Posterior cingulate gyrus (tissue), 11 donors: Measurements from ENCODE around the gene NENF.
A peak's percentile ranks its signal among the peaks of the same experiment; 100 is the strongest.
"Not testable (repeated sequence)": the region's sequence is repeated elsewhere in the genome, so short reads cannot be mapped to it uniquely, and the experiment has no call there.

Experiments used
- DNase-seq, 10 donors: peaks; one replicate each; pipeline versions ENCODE4 v3.0.0 to v3.0.0-alpha.2; 2020 to 2021; ENCODE audit warnings: mixed read lengths in 3 of 10
- intact Hi-C: fragments of 100-400 bp; cut with DNase I; formaldehyde crosslinking; loops from one replicate; pipeline ENCODE4 v1.15.1; 2023

Gene NENF

DNA sequence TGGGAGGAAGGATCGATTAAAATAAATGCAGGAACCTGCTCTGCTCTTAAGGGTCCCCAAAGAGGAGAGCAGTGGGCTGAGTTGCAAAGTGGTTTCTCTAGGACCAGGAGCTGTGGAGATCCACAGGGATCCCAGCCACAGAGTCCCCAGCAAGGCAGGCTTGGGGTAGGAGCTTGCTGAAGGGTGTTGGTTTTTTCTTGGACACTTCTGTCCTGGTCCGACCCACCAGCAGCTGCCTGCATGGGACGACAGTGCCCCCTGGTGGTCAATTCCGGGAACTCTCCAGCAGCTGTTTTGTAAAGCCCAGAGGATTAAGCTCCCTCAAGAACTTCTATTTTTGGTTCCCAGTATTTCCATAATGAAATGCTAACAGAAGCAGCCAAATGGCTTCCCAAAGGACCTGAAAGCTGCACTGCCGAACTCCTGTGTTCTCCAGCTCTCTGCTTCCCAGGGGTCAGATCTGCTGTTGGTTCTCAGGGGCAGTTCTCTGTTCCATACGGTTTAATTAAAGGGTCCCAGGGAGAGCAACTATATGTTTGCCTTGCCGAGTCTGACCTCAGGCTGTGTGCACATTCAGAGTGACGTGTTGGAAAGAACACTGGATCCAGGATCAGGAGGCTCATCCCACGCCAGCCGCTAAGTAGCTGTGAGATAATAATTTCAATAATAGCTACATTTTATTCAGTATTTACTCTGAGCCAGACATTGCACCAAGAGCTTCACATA lies 23.2 kb downstream of the NENF start:
- intact Hi-C loops = loop anchor here (1.0 to 5.0 kb wide), 5 partner anchors 89 to 775 kb away; no protein-coding TSS in a partner anchor
- DNase-seq = peak; percentile 88 to 99 (median 97)

DNA sequence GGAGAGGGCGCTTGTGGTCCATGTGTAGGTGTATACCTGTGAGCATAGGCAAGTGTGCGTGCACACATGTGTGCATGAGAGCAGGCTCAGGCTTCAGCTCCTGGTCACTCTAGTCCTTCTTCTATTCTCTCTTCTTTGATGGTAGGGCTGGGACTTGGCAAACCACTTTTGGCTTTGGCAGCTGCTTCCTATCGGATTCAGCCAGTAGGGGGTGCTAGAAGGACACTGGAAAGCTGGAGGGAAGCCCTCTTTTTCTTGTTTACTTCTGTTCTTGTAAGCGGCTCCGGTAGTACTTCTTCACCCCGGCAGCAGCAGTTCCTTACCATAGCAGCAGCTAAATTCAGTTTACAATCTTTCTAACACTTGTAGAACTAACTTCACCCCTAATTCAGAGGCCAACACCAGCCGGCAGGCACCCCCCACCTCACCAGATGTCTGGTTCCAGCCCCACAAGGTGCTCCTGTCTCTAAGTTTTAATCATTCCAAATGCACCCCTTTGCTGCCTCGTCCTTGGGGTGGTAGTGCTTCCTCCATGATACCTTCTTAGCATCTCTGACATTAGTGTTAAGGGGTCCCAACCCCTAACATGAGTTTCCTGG lies 25.1 kb downstream of the NENF start:
- intact Hi-C loops = loop anchor here (2.0 to 5.0 kb wide), 4 partner anchors 91 to 777 kb away; no protein-coding TSS in a partner anchor
- peak in 3 of 10 donors; percentile 33 to 87 (median 39) for DNase-seq

DNA sequence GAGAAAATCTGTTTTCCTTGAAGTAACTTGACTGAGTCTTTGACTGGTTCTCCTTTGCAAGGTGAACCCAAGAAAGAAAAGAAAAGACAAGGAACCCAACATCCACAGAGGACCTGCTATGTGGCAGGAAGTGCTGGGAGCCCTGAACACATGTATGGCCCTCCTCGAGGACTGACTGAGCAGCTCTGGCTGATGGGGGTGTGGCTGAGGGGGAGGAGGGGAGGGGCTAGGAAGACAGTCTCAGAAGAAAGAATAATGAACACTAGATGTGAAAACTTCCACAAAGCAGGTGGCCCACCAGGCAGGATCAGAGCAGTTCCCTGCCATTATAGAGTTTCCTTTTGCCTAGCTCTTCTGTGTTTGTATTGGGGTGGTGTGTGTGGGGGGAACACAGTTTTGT lies 26.1 kb downstream of the NENF start:
- intact Hi-C loops = loop anchor here (5.0 kb wide), 2 partner anchors 92 to 323 kb away; no protein-coding TSS in a partner anchor
- DNase-seq = peak in 1 of 10 donors; percentile 50

DNA sequence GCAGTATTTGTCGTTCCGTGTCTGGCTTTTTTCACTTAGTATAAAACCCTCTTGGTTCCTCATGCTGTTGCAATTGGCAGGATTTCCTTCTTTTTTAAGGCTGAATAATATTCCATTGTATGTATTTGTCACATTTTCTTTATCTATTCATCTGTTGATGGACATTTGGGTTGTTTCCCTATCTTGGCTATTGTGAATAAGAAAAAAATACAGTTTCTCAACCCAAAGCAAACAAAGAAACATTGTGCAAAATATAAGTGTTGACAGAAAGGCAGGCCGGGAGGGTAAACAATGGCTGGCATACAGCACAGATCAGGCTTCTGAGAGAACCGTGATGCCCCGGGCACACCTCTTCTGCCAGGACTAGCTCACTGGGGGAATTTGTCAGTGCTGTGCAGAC lies 26.9 kb downstream of the NENF start:
- DNase-seq = peak in 7 of 10 donors; percentile 39 to 93 (median 57)
- intact Hi-C loops = loop anchor here (5.0 kb wide), 2 partner anchors 92 to 323 kb away; no protein-coding TSS in a partner anchor

DNA sequence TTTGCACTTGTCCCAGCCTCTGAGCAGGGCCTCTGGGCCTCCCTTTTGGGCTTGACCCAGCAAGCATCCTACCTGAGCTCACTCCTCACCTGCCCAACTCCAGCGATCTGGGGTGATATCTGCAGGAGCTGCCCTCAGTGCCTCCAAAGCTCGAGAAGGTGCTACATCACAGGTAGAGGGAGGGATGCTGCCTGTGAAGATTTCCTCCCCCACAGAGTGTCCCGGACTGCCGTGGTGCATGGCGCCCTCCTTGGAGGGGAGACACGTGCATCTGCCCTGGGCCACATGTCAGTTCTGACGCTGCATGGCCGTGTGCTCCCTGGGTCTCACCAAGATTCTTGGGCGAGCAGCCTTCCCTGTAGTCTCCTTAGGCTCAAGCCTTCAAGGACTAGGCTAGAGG lies 27.7 kb downstream of the NENF start:
- intact Hi-C loops = no loop called here
- peak in 1 of 10 donors; percentile 65 for DNase-seq

DNA sequence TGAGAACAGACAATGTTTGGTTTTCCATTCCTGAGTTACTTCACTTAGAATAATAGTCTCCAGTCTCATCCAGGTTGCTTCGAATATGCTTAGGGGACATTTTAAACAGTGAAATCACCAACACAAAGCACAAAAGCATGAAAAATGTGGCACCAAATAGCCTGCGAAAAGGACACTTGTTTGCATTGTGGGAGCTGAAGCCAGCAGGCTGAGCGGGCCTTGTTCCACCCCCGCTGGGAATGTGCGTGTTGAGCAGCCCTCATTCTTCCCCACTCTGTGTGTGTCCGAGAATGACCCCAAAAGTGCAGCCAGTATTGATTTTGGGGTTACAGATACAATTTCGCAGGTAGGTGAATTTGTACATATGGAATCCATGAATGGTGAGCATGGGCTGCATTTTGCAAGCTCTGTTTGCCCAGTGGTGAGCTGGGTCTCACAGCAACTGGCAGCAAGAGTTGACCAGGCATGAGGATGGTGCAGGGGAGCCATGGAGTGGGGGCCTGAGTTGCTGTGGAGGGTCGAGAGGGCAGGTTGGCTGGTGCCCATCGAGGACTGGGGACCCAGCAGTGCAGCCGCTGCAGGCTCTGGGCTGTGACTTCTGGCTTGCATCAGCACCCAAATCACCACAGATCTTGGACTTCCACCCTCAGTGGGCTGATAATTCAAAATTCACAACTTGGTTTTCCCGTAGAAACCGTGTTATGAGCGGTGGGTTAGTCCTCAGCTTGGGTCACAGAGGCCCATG lies 29.4 kb downstream of the NENF start:
- intact Hi-C loops = no loop called here
- peak in 2 of 10 donors; percentile 57 to 89 for DNase-seq

DNA sequence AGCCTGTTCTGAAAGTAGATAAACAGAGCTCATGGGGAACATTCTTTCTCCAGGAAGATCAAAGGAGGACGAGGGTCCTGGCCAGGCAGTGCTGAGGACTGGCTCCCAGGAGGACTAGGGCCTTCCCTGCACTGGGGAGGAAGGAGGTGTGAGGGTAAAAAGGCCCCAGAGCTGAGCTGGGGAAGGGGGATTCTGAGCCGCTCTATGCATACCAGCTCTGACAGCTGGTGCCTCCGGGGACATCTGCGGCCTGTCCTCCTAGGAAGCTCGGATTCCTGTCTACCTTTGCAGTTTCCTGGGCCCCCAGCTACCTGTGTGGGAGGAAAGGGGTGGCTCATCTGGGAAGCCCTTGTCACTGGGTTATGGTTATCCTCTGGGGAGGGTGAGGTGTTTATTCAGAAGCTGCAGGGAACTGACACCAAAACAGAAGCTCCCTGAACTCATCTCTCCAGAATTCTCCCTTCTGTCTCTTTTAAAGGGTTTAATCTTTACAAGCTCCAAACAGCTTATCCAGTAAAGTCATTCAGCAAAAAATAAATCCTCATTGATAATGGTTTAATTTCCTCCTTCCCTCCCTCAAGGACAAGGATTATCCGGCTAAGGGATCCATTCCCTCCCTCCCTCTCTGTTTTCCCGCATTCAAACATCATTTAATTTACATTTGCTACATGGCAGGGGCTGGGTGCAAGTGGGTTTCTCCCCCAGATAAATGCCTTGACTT lies 31.0 kb downstream of the NENF start:
- intact Hi-C loops = no loop called here
- DNase-seq = no peak

DNA sequence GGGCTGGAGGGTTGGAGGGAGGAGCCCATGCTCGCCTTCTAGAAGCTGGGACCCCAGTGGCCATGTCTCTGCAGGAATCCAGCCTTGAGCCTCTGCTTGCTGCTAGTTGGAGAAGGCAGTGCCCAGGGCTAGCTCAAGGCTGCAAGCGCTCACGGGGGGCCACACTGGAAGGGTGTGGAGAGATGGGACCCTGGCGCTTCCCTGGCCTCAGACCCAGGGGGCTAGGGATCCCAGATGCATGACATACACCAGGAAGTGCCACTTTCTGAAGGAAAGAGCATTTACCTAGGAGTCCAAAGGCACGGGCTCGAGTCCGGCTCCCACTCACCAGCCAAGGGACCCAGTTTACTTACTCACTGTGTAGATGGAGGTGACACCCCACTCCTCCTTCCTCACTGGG lies 32.6 kb downstream of the NENF start:
- DNase-seq = peak in 1 of 10 donors; percentile 45
- intact Hi-C loops = no loop called here

DNA sequence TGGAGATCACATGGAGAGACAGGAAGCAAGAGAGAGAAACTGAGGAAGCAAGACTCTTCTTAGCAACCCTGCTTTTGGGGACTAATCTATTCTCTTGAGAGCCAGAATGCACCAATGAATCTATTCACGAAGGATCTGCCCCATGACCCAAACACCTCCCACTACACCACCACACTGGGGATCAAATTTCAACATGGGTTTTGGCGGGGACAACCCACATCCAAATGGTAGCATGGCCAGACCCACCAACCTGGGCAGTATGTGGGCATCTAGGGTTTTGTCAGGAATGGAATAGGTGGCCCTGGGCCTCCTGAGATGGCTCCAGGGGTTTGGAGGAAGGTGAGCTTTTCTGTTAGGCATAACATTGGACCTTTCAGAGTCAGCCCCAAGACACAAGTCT lies 33.7 kb downstream of the NENF start:
- intact Hi-C loops = no loop called here
- no peak for DNase-seq

DNA sequence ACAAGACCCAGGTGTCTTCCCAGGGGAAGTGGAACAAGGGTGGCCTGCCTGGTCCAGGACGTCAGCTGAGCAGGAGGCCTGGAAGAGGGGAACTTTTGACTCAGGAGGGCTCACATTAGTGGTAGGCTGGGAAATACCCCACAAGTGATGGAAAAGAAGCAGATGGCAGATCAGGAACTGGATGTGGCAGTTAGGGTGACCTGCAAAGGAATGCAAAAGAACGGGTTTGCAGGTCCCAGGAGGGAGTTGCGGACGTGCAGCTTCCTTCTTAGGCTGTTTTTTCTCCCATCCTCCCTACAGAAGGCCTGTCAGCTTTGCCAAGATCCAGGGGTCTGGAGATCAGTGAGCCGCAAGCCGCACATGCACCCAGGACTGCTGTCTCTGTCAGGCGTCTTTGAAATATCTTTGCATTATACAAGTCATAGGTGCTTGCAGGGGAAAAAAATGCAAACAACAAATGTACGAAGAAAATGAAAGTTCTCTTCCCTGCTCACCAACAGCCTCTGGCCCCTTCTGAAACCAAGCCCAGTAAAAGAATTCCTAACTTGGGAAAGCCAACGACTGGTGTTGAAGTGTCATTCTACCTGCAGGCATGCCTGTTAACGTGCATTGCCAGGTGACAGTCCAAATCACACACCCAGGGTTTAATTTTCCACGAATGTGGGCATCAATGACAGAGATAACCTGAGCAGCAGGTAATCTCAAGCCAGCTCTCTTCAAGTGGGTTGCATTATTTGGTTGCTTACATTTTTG lies 34.4 kb downstream of the NENF start:
- intact Hi-C loops = no loop called here
- DNase-seq = no peak

DNA sequence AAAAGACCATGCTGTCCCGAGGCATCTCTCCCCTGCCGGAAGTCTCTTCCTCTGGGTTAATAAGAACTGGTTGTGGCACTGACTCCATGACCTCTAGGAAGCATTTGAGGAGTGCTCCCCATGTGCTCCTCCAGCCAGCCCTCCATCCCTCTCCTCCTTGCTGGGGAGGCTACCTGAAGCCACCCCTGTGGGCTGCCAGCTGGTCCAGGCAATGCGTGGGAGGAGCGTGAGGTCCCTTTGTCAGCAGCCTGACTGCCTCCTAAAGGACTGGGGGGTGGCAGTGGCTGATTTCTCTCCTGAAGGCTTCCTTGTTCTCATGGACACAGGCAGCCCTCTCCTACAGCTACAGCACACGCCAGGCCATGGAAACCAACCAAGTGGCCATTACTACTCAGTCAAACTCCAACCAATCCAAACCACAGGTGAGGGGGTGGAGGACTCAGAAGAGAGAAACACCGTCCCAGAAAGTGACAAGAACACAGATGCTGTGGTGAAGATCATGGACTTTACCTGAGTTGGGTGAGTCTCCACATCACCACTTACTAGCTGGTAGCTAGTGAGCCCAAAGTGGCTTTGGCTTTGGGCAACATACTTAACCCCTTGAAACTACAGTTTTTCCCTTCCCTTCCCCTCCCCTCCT lies 35.2 kb downstream of the NENF start:
- intact Hi-C loops = no loop called here
- peak in 6 of 10 donors; percentile 37 to 93 (median 52) for DNase-seq

DNA sequence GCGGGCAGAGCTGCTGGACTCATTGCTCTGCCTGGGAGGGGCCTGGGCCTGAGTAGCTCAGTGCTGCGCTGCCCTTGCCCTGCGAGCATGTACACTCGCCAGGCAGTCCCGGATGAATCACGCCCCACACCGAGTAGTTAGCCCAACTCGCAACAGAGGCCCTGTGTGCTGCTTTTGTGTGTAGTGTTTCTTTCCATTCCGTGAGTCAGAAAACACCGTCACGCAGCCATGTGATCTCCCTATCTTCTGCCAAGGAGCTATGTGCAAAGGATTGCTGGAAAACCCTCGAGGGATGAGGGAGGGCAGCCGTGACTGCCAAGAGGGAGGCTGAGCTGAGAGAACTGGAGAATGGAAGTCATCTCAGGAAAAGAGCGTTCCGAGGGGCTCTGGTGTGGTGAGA lies 37.3 kb downstream of the NENF start:
- peak; percentile 75 to 97 (median 86) for DNase-seq
- intact Hi-C loops = loop anchor here (10.0 kb wide), 1 partner anchor 195 kb away; no protein-coding TSS in a partner anchor

DNA sequence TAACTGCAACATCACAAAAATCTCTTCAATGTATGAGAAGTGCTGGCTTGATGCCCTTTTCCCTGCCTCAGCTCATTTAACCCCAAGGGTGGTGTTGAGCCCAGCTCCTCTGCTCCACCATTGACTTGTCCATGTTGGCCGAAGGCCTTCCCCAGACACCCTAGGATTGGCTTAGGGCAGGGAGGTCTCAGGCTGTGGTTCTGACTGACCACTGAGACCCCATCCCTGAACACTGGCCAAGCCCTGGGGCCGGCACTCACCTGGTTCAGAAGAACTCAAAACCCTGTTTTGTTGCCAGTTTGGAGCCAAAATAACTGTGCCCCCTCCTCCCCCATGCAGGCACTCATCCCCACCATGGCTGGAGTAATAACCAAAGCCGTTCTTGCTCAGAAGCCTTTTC lies 38.6 kb downstream of the NENF start:
- peak in 1 of 10 donors; percentile 34 for DNase-seq
- intact Hi-C loops = loop anchor here (10.0 kb wide), 1 partner anchor 194 kb away; no protein-coding TSS in a partner anchor

DNA sequence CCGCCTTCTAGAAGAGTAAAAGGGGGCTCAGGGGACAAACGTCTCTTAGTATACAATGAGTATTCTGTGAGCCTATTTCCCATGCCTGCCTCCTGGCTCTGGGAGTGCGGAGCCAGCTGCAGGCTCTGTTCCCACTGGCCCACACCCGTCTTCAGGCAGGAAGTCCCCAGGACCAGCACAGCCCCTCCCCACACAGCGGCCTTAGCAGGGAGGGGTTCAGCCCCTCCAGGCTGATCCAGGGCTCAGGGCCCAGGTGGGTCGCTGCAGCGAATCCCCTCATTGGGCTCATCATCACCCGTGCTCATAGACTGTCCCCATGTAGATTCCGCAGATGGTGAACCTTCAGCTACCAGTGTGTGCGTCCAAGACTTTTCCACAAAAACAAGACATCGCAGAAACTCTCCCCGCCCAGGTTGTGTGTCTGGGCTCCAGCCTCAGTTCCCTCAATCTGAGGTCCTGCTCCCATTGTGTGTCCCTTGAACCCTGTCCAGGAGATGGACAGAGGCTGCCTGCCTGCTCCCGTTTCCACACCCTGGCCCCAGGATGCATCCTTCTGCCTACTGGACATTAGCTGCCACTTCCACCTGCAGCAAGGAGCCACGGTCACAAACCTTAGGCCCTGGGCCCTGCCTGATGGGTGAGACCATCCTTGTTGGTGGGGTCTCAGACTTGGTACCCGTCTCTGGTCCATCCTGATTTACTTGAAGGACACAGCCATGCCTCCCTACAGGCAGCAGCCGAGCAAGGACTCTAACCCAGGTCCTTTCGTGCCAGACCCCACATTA lies 39.4 kb downstream of the NENF start:
- intact Hi-C loops = loop anchor here (10.0 kb wide), 1 partner anchor 193 kb away; no protein-coding TSS in a partner anchor
- peak in 1 of 10 donors; percentile 72 for DNase-seq

DNA sequence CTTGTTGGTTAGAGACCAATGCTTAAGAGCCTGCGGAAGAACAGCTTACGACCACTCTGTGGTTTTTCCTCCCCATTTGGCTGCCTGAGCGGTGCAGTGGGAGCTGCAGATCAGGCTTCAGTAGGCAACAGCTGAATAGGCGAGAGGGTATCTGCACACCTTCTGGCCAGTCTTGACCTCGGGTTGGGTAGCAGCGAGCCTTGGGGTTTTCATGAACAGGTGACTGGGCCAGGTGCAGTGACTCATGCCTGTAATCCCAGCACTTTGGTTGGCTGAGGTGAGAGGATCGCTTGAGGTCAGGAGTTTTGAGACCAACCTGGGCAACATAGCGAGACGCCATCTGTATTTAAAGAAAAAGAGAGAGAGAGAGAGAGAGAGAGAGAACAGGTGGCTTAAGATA lies 41.0 kb downstream of the NENF start:
- intact Hi-C loops = loop anchor here (10.0 kb wide), 1 partner anchor 191 kb away; no protein-coding TSS in a partner anchor

DNA sequence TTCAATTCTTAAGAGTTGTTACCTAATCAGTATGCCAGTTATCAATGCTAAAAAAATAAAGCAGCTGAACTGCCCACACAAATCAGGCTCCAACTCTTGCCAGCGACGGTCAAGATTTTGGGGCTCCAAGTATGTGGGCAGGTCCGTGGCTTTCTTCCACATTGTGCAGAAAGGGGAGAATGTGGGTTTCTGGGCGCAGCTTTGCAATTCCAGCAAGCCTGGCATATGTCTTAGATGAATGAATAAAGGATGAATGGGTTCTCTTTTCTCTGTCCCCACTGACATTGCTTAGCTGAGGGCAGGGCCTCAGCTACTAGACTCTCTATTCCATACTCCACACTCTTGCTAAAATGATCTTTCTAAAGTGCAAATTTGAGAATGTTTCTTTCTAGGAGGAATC lies 42.4 kb downstream of the NENF start:
- DNase-seq = peak in 2 of 10 donors; percentile 25 to 63
- intact Hi-C loops = loop anchor here (5.0 to 10.0 kb wide), 2 partner anchors 190 to 307 kb away; no protein-coding TSS in a partner anchor

More for the DNA sequence above, 41.0 kb downstream of the NENF start:
- DNase-seq = peak in 1 of 10 donors; percentile 71

DNA sequence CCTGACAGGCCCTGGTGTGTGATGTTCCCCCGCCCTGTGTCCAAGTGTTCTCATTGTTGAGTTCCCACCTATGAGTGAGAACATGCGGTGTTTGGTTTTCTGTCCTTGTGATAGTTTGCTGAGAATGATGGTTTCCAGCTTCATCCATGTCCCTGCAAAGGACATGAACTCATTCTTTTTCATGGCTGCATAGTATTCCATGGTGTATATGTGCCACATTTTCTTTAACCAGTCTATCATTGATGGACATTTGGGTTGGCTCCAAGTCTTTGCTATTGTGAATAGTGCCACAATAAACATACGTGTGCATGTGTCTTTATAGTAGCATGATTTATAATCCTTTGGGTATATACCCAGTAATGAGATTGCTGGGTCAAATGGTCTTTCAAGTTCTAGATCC lies 43.1 kb downstream of the NENF start:
- intact Hi-C loops = loop anchor here (2.0 to 10.0 kb wide), 3 partner anchors 133 to 306 kb away; partner anchors contain the start of gene ATF3
- not testable (repeated sequence) for DNase-seq
